NCI-H2196 (cell line): ENCODE measurements around the gene PFDN2.
A peak's percentile ranks its signal among the peaks of the same experiment; 100 is the strongest.
"Not testable (repeated sequence)": the region's sequence is repeated elsewhere in the genome, so short reads cannot be mapped to it uniquely, and the experiment has no call there.

Experiments used
- DNase-seq: peaks from one replicate; lab custom pipeline; 2025; ENCODE audit not compliant: unreplicated experiment; lab: John Stamatoyannopoulos, UW

Gene PFDN2

DNA sequence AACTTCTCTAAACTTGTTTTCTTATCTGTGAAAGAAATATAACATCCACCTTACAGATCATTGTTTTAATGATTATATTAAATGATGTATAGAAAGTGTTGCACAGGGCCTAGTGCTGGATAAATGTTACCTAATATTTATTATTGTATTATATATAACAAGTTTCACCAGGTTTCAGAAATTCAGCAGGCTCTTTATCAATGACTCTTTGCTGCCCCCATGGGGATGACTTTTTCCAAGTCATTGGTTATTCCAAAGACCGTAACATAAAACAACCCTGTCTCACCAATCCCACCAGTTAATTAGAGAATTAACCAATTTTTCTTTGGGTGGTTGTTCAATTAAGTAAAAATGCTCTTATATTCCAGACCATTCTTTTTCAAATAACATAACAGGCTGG is 21.9 kb upstream of the PFDN2 start:
- peak; percentile 59 for DNase-seq

DNA sequence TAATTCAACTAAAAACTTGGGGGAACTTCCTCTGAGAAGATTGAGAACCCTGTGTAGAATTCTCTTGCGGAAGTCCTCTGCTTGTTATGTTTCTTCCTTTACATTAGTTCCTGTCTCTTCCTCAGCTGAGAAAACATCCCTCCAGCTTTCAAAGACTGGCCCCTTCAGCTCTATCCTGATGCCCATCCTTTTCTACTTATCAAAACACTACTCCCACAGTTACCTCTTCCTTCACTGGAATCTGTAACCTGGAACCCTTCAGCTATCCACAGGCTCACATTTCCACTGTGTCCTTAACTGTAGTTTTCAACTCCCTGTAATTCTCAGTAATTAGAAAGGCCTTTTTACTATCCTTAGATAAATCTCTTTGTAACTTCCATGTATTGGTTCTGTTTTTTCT is 20.6 kb upstream of the PFDN2 start:
- no peak for DNase-seq

DNA sequence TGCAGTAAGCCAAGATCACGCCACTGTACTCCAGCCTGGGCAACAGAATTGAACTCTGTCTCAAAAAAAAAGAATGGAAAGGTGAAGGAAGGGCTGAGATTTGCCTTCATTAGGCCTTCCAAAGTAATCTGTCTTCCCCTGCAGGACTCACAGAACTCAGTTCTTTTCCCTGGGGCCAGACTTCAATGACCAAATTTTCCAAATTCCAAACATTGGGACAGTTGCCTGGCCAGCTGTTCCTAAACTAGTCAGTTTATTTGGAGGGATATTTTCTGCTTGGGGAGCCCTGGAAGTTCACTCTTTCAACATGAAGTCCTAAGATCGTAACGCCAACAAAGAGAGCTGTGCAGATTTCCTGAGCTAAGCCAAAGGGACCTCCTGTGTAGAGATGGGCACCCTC is 20.0 kb upstream of the PFDN2 start:
- no peak for DNase-seq

GRCh38 chr1:161133220-161133740 is 15.4 kb upstream of the PFDN2 start:
- DNase-seq: no peak

DNA sequence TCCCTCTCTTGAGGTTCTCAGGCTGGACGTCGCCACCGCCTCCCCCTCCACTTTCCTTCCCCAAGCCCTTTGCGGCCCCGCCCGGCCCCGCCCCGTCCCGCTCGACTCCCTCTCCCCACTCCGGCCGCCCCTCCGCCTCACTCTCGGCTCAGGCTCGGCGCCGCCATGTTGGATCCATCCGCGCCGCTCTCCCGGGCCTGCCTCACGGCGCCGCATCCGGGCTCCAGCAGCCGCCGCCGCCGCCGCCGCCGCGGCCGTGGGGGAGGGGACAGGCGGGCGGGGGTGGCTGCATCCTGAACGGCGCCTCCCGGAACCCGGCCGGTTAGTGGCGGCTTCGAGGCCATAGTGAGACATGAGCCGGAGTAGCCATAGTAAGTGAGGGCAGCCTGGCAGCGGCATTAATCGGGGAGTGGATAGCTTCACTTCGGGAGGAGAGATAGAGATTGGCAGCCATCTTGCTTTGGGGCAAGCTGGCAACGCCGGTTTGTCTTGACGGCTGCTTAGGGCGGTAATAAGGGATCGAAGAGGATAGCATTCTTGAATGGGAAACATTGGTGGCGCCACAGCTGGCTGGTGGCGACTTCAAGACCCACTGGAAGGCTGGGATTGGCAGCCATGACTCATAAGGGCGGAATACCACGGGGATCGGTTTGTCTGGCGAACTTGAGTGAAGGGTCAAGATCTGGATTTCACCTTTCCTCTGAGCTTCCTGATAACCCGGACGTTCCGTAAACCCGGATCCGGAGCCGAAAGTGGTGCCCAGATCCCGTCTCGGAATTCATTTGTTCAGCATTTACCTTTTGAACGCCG is 14.8 kb upstream of the PFDN2 start, which contains the start of gene DEDD:
TSS of gene DEDD (minus strand) at position 258 of the 810 bp plus-strand sequence. CDS start 8,205 bp downstream, outside the sequence.
- DNase-seq: peak; percentile 91

DNA sequence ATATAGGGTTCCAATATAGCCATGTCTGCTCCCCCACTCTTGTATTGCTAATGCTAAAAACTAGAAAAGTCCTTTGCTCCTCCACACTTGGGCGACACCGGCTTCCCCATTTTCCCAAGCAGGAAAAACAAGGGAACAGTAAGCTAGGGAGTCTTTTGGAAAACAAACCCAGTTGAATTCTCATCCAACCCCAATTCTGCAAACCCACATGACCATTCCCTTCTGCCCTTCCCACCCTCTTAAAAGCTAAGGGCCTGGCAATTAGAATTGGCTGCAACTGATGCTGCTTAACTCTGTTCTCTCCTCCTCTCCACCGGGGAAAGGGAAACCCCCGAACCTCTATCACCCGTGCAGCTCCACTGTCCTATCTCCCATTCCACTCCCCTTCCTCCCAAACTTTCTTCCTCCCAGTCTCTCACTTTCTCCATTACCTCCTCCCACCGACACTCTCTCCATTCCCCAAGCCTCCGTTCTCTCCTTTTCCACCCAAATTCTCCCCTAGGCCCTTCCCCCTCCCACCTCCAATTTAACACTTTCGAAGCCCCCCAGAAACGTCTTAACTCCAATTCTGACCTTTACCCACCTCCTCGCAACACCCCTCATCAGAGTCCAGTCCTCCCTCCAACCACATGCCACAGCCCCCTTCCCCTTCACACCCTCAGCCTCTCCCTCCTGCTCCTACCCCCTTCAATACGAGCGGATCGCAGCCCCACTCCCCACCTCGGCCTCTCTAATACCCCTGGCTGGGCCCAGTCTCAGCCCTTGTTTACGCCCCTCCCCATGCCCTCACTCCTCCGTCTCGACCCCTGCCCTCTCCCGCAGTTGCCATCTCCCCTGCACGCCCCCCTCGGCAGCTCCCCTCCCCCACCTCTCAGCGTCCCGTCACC is 13.9 kb upstream of the PFDN2 start:
- no peak for DNase-seq

GRCh38 chr1:161130266-161130665 is 12.4 kb upstream of the PFDN2 start:
- no peak for DNase-seq

DNA sequence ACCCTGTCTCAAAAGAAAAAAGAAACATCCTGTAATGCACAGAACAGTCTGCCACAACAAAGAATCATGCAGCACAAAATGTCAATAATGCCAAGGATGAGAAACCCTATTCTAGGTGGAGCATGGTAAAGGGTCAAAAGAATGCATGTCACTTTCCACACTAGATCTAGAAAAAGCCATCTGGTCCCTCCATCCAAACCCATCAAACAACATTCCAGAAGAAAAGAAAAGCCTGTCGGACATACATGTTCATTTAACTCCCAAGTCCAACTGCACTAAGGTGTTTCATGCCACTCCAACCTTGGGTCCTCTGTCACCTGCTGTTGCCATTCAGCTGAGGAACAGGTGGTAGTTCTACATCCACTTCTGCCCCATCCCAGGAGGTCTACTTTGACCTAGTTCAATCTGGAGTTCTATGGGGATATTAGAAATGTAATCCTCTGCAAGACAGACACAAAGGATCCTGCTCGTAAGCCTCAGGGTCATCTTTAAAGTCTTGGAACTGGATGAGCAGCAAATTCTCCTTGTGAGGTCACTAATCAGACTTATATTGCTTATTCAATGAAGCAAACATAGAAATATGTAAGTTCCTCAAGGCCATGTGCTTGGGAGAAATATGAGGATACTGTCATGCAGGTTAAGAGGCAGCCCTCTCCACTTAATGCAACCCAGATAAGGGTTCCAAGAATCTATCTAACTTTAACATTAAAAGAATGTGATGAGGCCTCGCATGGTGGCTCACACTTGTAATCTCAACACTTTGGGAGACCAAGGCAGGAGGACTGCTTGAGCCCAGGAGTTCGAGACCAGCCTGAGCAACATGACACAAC is 11.0 kb upstream of the PFDN2 start:
- DNase-seq: no peak

DNA sequence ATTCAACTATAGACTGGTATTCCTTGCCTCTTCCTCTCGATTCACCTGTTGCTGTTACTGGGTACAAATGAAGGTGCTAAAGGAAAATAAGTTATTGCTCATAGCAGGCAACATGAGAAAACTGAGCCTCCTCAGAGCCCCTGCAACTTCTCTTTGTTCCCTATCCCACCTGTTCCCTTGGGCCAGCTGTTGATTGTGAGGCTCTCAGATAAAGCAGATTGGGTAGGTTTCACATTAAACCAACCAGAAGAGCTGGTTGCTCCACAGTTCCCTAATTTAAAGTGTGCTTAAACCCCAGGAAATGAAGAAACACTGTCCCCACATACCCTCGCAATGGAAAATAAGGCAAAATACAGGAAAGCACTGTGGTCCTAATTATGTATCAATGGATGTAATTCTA is 9.8 kb upstream of the PFDN2 start:
- no peak for DNase-seq

- no peak for DNase-seq
Observed at GRCh38 chr1:161122967-161123366, 5.1 kb upstream of the PFDN2 start.

DNA sequence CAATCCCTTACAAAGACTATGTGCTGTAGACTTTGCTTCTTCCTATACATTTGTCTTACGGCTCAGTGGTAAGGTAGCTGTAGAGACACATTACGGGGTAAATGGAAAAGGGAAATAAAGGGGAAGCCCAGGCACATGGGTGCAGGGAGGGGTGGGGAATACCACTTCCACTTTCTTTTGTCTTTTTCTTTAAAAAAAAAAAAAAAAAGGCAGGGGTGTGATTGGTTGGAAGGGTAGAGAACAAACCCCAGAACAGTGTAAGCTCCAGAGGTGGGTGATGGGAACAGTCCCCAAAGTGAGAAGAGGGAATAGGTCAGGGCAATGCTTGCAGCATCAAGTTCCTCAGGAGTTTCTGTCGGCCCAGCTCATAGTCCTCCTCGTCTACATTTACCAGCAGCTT is 4.0 kb upstream of the PFDN2 start:
- DNase-seq: no peak

GRCh38 chr1:161121042-161121650 is 3.3 kb upstream of the PFDN2 start:
- DNase-seq: no peak

GRCh38 chr1:161119092-161119903 is 1.5 kb upstream of the PFDN2 start:
- DNase-seq: peak; percentile 23

DNA sequence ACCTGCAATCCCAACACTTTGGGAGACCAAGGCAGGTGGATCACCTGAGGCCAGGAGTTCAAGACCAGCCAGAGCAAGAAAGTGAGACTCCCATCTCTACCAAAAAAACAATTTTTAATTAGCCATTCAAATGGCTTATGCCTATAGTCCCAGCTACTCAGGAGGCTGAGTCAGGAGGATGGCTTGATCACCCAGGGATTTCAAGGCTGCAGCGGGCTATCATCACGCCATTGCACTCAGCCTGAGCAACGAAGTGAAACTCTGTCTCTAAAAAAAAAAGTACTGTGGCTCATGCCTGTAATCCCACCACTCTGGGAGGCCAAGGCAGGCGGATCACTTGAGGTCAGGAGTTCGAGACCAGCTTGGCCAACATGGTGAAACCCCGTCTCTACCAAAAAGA is 1.9 kb downstream of the PFDN2 start:
- DNase-seq: not testable (repeated sequence)

GRCh38 chr1:161115132-161115711 is 2.6 kb downstream of the PFDN2 start:
- DNase-seq: peak; percentile 32

DNA sequence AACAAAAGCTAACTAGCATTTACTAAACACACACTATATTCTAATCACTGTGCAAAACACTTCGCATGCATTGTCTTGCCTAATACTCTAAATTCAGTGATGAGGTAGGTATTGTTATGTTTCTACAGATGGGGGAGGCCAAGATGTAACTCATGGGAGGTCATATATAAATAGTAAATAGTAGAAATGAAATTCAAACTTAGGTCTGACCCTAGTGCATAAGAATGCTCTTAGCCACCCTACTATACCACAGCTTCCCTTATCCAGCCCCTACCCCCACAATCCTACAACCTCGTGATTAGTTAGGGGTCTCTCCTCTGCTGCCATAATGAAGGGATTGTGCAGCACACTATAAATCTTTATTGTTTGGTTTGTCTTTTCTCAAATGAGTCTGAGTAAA is 3.3 kb downstream of the PFDN2 start:
- DNase-seq: no peak

DNA sequence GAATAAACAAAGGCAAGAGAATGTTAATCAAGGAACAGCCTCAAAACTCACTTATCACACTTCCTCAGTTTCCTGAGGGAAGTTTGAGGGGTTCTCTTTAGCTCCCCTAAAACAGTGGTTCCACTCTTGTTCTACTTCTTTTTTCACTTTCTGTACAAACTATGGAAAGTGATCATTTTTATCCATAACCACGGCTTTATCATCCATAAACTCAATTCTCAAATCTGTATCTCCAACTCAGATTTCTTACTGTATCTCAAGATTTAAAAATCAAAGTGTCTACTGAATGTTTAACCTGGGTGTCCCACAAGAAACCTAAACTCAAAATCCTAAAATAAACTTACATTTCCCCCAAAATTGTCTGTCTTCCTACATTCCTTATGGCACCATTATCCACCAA is 3.9 kb downstream of the PFDN2 start:
- DNase-seq: no peak

GRCh38 chr1:161111527-161111926 is 6.3 kb downstream of the PFDN2 start:
- no peak for DNase-seq

DNA sequence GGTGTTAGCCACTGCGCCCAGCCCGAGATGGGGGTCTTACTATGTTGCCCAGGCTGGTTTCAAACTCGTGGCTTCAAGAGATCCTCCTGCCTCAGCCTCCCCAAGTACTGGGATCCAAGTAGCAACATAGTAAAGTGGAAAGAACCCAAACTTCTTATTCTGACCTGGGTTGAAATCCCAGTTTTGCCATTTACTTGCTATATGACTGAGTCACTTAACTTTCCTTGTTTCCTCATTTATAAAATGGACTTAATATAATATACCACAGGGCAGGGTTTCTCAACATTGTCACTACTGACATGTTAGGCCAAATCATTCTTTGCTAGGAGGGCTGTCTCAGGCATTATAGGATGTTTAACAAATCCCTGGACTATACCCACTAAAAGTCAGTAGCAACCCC is 6.7 kb downstream of the PFDN2 start:
- no peak for DNase-seq
